ENCODE data around the gene BCL10. TPM values are rescaled to one million over a fixed set of nuclear protein-coding genes. Genes with fewer than 3 reads are reported as not detected.

Gene BCL10
- total RNA-seq, 1 donor from 2014 or later, result 43.0 TPM

DNA sequence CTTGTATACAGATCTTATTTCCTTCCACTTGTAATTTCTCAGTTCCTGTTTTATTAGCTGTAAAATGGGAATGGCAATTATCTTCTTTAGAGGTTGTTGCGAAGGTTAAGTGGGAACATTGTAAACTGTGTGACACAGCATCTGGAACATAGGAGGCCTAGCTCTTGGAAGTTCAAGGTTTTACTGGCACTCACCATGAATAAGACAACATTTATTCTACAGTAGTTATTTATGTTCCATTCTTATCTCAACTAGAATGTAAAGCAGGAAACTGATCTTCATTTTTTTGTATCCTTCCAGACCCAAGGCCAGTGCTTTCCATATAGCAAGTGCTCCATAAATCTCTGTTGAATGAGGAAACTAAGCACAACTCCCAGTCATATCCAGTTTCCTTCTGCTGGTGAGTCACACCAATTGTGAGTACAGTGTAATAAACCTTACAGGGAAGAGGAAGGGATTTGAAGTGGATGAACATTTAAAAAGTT is 1.4 kb downstream of the BCL10 start:
- Histone ChIP-seq H3K4me3 (ENCODE audit: low read depth, low read length) (peak overlapping the region; percentile 94), H3K36me3 (ENCODE audit: control insufficient read depth, insufficient read depth, low read length) (no peaks in the 10 kb centered on the region), H3K27me3 (ENCODE audit: control insufficient read depth, insufficient read depth, low read length) (no peaks in the 10 kb centered on the region)
- no peak for DNase-seq (ENCODE audit: low read depth)
- TF ChIP-seq, protein P1, sequence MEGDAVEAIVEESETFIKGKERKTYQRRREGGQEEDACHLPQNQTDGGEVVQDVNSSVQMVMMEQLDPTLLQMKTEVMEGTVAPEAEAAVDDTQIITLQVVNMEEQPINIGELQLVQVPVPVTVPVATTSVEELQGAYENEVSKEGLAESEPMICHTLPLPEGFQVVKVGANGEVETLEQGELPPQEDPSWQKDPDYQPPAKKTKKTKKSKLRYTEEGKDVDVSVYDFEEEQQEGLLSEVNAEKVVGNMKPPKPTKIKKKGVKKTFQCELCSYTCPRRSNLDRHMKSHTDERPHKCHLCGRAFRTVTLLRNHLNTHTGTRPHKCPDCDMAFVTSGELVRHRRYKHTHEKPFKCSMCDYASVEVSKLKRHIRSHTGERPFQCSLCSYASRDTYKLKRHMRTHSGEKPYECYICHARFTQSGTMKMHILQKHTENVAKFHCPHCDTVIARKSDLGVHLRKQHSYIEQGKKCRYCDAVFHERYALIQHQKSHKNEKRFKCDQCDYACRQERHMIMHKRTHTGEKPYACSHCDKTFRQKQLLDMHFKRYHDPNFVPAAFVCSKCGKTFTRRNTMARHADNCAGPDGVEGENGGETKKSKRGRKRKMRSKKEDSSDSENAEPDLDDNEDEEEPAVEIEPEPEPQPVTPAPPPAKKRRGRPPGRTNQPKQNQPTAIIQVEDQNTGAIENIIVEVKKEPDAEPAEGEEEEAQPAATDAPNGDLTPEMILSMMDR (IDR thresholded peaks at IDR 0.05; ENCODE audit: insufficient read depth, low read length, poor library complexity, severe bottlenecking), result no peak

DNA sequence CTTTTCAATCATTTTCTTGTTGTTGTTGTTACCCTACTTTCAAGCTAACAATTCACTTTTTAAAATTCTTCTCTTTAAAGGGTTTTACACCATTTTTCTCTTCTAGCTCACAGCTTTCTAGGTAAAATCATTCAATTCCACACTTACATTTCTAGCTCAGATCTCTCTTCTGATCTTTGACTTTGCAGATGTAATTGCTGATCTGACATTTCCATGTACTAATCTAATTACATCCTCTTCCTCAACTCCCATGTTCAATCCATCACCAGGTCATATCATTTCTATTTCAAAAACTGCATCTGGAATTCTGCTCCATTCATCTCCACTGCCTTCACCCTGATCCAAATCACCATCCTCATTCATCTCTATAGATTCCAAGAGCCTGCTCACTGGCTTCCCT is 3.0 kb downstream of the BCL10 start:
- H3K4me3 ChIP-seq (ENCODE audit: low read depth, low read length), result no peak overlapping the region
- DNase-seq (ENCODE audit: low read depth), result no peak
- H3K27me3 ChIP-seq (ENCODE audit: control insufficient read depth, insufficient read depth, low read length), result no peaks in the 10 kb centered on the region
- H3K36me3 ChIP-seq (ENCODE audit: control insufficient read depth, insufficient read depth, low read length), result no peaks in the 10 kb centered on the region
- TF ChIP-seq, protein P1 (IDR thresholded peaks at IDR 0.05; ENCODE audit: insufficient read depth, low read length, poor library complexity, severe bottlenecking), result no peak

DNA sequence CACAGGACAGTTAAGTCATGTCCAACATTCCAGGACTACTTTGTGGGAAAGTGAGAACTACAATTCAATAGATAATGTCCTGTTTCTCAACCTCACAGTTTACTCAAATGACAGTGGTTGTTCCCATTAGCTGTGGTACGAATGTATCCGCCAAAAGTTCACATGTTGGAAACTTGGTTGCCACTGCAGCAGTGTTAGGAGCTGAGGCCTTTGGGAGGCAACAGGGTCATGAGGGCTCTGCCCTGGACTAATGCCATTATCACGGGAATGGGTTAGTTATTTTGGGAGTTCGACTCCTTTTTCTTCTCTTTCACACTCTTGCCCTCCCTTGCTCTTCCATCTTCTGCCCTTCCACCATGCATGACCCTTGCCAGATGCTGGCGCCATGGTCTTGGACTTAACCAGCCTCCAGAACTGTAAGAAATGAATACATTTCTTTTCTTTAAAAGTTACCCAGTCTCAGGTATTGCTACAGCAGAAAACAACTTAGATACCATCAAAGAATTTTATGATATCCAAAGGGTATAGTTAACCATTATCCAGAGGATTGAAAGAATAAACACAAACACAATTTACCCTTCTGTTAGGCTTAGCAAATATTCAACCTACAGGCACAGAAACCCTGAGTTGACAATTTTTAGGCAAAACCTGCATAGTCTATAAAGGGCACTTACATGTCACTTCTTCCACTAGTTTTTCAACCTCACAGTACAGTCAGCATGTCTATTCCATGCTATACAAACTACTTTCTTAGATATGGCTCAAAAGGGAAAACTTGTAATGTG is 7.4 kb downstream of the BCL10 start:
- H3K4me3 ChIP-seq (ENCODE audit: low read depth, low read length), result no peak overlapping the region
- peaks cover 2% of the 10 kb centered on the region for H3K36me3 ChIP-seq (ENCODE audit: control insufficient read depth, insufficient read depth, low read length)
- DNase-seq (ENCODE audit: low read depth), result no peak
- TF ChIP-seq, protein P1 (IDR thresholded peaks at IDR 0.05; ENCODE audit: insufficient read depth, low read length, poor library complexity, severe bottlenecking), result no peak
- no peaks in the 10 kb centered on the region for H3K27me3 ChIP-seq (ENCODE audit: control insufficient read depth, insufficient read depth, low read length)

DNA sequence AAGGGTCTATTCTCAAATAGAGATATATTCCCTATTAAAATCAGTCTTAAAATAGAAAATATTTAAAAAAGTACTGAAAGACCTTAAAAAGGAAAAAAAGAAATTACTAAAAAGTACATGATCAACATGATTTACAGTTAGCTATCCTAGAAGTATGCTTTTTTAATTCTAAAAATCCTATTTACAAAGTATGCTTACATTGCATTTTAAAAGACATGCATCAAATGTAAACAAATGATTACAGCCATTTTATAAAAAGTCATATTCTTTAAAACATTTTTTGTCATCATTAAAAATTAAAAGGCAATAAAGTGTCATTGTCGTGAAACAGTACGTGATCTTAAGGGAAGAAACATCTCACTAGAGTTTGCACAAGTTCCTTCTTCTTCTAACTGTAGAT is 9.1 kb downstream of the BCL10 start:
- TF ChIP-seq, protein P1 (IDR thresholded peaks at IDR 0.05; ENCODE audit: insufficient read depth, low read length, poor library complexity, severe bottlenecking), result no peak
- DNase-seq (ENCODE audit: low read depth), result no peak
- Histone ChIP-seq H3K36me3 (ENCODE audit: control insufficient read depth, insufficient read depth, low read length) (peaks cover 2% of the 10 kb centered on the region), H3K27me3 (ENCODE audit: control insufficient read depth, insufficient read depth, low read length) (no peaks in the 10 kb centered on the region), H3K4me3 (ENCODE audit: low read depth, low read length) (no peak overlapping the region)

DNA sequence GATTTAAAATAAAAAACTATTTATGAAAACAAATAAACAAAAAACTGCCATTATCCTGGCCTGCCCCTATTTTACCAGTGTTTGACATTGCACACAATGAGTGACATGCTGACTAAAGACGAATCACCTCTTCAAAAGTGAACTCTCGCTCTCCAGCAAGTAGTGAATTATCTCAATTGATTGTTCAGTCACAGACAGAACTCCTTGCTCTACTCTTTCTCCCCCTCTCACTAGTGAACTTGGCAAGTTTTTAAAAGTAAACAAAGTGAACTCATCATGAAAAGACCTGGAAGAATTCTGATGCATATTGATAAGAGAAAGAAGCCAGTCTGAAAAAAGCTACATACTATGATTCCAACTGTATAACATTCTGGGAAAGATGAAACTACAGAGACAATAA is 12.3 kb downstream of the BCL10 start:
- no peak overlapping the region for H3K4me3 ChIP-seq (ENCODE audit: low read depth, low read length)
- no peak for DNase-seq (ENCODE audit: low read depth)
- H3K36me3 ChIP-seq (ENCODE audit: control insufficient read depth, insufficient read depth, low read length), result peaks cover 2% of the 10 kb centered on the region
- H3K27me3 ChIP-seq (ENCODE audit: control insufficient read depth, insufficient read depth, low read length), result no peaks in the 10 kb centered on the region
- TF ChIP-seq, protein P1 (IDR thresholded peaks at IDR 0.05; ENCODE audit: insufficient read depth, low read length, poor library complexity, severe bottlenecking), result no peak

DNA sequence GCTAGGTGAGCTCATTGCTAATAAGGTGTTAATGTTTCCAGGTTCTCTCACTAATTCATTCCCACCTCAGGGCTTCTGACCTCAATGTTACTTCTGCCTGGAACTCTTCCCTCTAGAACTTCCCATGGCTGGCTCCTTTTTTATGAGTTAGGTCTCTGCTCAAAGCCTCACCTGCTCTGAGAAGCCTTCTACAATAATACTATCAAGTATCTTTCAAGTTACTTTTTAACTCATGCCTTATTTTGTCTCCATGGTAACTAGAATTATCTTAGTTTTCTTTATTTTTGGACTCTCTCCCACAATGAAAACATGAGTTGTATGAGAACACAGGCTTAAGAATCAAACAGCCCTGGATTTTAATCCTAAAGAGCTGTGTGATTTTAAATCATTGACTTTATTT is 13.4 kb downstream of the BCL10 start:
- Histone ChIP-seq H3K4me3 (ENCODE audit: low read depth, low read length) (no peak overlapping the region), H3K27me3 (ENCODE audit: control insufficient read depth, insufficient read depth, low read length) (no peaks in the 10 kb centered on the region), H3K36me3 (ENCODE audit: control insufficient read depth, insufficient read depth, low read length) (peaks cover 2% of the 10 kb centered on the region)
- DNase-seq (ENCODE audit: low read depth), result no peak
- TF ChIP-seq, protein P1 (IDR thresholded peaks at IDR 0.05; ENCODE audit: insufficient read depth, low read length, poor library complexity, severe bottlenecking), result no peak

All from kidney epithelial cell (primary cell).